OCI-LY1 (cell line): Measurements from ENCODE around the gene FUT8.
"Not testable (repeated sequence)": the region's sequence is repeated elsewhere in the genome, so short reads cannot be mapped to it uniquely, and the experiment has no call there.

Source experiments
- H2AFZ ChIP-seq: fragments of 200-600 bp; sonication (generic), shearing (Covaris generic); 2 replicates; pipeline ENCODE4 v1.6.0; 2014; ENCODE audit warnings: antibody characterized with exemption, mild to moderate bottlenecking, low read length
- H3F3A ChIP-seq: fragments of 200-600 bp; sonication (generic), shearing (Covaris generic); 2 replicates; pipeline ENCODE4 v1.6.0; 2014; ENCODE audit warnings: mild to moderate bottlenecking, antibody characterized with exemption, low read length, moderate library complexity; ENCODE audit not compliant: insufficient read depth
- H3K27ac ChIP-seq: fragments of 200-600 bp; sonication (generic); 2 replicates; pipeline ENCODE4 v1.5.1; 2014; ENCODE audit warnings: low read length, mixed run types, mild to moderate bottlenecking, low read depth; ENCODE audit not compliant: poor library complexity, severe bottlenecking
- H3K27me3 ChIP-seq: fragments of 200-600 bp; sonication (generic); 2 replicates; pipeline ENCODE4 v1.6.0; 2014; ENCODE audit warnings: antibody characterized with exemption, mild to moderate bottlenecking, low read length, moderate library complexity; ENCODE audit not compliant: insufficient read depth
- H3K36me3 ChIP-seq: fragments of 200-600 bp; sonication (generic); 2 replicates; pipeline ENCODE4 v1.6.1; 2014; ENCODE audit warnings: mild to moderate bottlenecking, antibody characterized with exemption, low read length, moderate library complexity, mixed read lengths; ENCODE audit not compliant: insufficient read depth
- H3K4me1 ChIP-seq: fragments of 200-600 bp; sonication (generic); 2 replicates; pipeline ENCODE4 v1.5.1; 2014; ENCODE audit warnings: mild to moderate bottlenecking, low read length, moderate library complexity; ENCODE audit not compliant: insufficient read depth, severe bottlenecking
- H3K4me2 ChIP-seq: fragments of 200-600 bp; sonication (generic), shearing (Covaris generic); 2 replicates; pipeline ENCODE4 v1.6.1; 2014; ENCODE audit warnings: low read length
- H3K4me3 ChIP-seq: fragments of 200-600 bp; sonication (generic); 2 replicates; pipeline ENCODE4 v1.5.1; 2014; ENCODE audit warnings: low read length, low read depth, mild to moderate bottlenecking, mixed read lengths; ENCODE audit not compliant: poor library complexity, severe bottlenecking
- H3K79me2 ChIP-seq: fragments of 200-600 bp; shearing (Covaris generic); 2 replicates; pipeline ENCODE4 v1.6.1; 2016; ENCODE audit warnings: mixed run types, low read length, mixed read lengths; ENCODE audit not compliant: insufficient read depth
- H3K9ac ChIP-seq: fragments of 200-600 bp; sonication (generic), shearing (Covaris generic); 2 replicates; pipeline ENCODE4 v1.6.1; 2014; ENCODE audit warnings: mild to moderate bottlenecking, low read length, mixed read lengths
- H3K9me2 ChIP-seq: fragments of 200-600 bp; sonication (generic), shearing (Covaris generic); 2 replicates; pipeline ENCODE4 v1.6.1; 2014; ENCODE audit warnings: low read depth, mild to moderate bottlenecking, low read length, mixed read lengths
- H3K9me3 ChIP-seq: fragments of 200-600 bp; shearing (Covaris generic); 2 replicates; pipeline ENCODE4 v1.6.1; 2014; ENCODE audit warnings: low read length, mixed read lengths
- H4K20me1 ChIP-seq: fragments of 200-600 bp; sonication (generic), shearing (Covaris generic); 2 replicates; pipeline ENCODE4 v1.6.0; 2016; ENCODE audit warnings: mild to moderate bottlenecking, low read length; ENCODE audit not compliant: insufficient read depth
- CTCF ChIP-seq: fragments of 200-600 bp; sonication (generic), shearing (Covaris generic); IDR thresholded peaks from 2 replicates; pipeline ENCODE4 v1.5.1; 2017; ENCODE audit warnings: mild to moderate bottlenecking, antibody characterized with exemption, low read length, moderate library complexity, mixed read lengths
- EZH2 ChIP-seq: fragments of 200-600 bp; sonication (generic), shearing (Covaris generic); IDR thresholded peaks from 2 replicates; pipeline ENCODE4 v1.8.0; 2017; ENCODE audit warnings: borderline replicate concordance, mixed run types, mild to moderate bottlenecking, antibody characterized with exemption, low read length, moderate library complexity, mixed read lengths

Gene FUT8

GRCh38 chr14:65709576-65709975 is 297.0 kb downstream of the FUT8 start:
- Histone ChIP-seq H3K4me1 (no peaks in the 10 kb centered on the region), H3K9me3 (peaks cover 3% of the 10 kb centered on the region; the same call in 1 of the 2 replicates), H3K36me3 (peaks cover 9% of the 10 kb centered on the region; the same call in 1 of the 2 replicates), H3K27me3 (no peaks in the 10 kb centered on the region), H3K4me3 (no peak overlapping the region), H3K4me2 (no peak overlapping the region), H3K9me2 (no peaks in the 10 kb centered on the region), H2AFZ (no peak overlapping the region), H3K27ac (no peak overlapping the region), H4K20me1 (no peaks in the 10 kb centered on the region), H3F3A (no peaks in the 10 kb centered on the region; the same call in none of the 2 replicates), H3K79me2 (no peaks in the 10 kb centered on the region; the same call in 1 of the 2 replicates), H3K9ac (no peak overlapping the region)
- TF ChIP-seq CTCF (no peak), EZH2 (no peak)

- H3K9me3 ChIP-seq = peaks cover 16% of the 10 kb centered on the region
- not testable (repeated sequence) for H3K36me3 ChIP-seq
Observed at GRCh38 chr14:65716813-65717212, 304.3 kb downstream of the FUT8 start.

GRCh38 chr14:65717384-65717915 is 304.9 kb downstream of the FUT8 start:
- not testable (repeated sequence) for H4K20me1 ChIP-seq, H3K4me1 ChIP-seq, H3K9me2 ChIP-seq, H3K4me2 ChIP-seq, H3F3A ChIP-seq, H3K27ac ChIP-seq, H2AFZ ChIP-seq, H3K9ac ChIP-seq, H3K79me2 ChIP-seq, H3K27me3 ChIP-seq, H3K4me3 ChIP-seq
- Histone ChIP-seq H3K36me3 (peaks cover 13% of the 10 kb centered on the region), H3K9me3 (peaks cover 16% of the 10 kb centered on the region)

More at GRCh38 chr14:65716813-65717212, 304.3 kb downstream of the FUT8 start:
- not testable (repeated sequence) for H3K79me2 ChIP-seq, H3K27me3 ChIP-seq, H3K4me2 ChIP-seq, H3K4me1 ChIP-seq, H2AFZ ChIP-seq, H4K20me1 ChIP-seq, H3F3A ChIP-seq, H3K27ac ChIP-seq, H3K9ac ChIP-seq, H3K9me2 ChIP-seq, H3K4me3 ChIP-seq

- H3K9ac ChIP-seq = no peak overlapping the region
- no peak overlapping the region for H3K4me3 ChIP-seq
- H3K9me2 ChIP-seq = no peaks in the 10 kb centered on the region
- H4K20me1 ChIP-seq = no peaks in the 10 kb centered on the region
- peaks cover 16% of the 10 kb centered on the region for H3K9me3 ChIP-seq
- H3K4me1 ChIP-seq = peaks cover 7% of the 10 kb centered on the region
- H2AFZ ChIP-seq = no peak overlapping the region
- no peak overlapping the region for H3K27ac ChIP-seq
- no peaks in the 10 kb centered on the region for H3K27me3 ChIP-seq
- no peak overlapping the region for H3K4me2 ChIP-seq
- no peaks in the 10 kb centered on the region for H3F3A ChIP-seq
- no peak for TF ChIP-seq CTCF
- TF ChIP-seq EZH2 = no peak
- H3K36me3 ChIP-seq = peaks cover 24% of the 10 kb centered on the region
- no peaks in the 10 kb centered on the region for H3K79me2 ChIP-seq
Observed at GRCh38 chr14:65718629-65719028, 306.1 kb downstream of the FUT8 start.
